DMS79 treated with DMSO at 0.1 percent for 48 hours (cell line): Measurements from ENCODE around the gene AARS2.

Experiments used
- DNase-seq: peaks from one replicate; lab custom pipeline; 2025; lab: John Stamatoyannopoulos, UW

The AARS2 gene

DNA sequence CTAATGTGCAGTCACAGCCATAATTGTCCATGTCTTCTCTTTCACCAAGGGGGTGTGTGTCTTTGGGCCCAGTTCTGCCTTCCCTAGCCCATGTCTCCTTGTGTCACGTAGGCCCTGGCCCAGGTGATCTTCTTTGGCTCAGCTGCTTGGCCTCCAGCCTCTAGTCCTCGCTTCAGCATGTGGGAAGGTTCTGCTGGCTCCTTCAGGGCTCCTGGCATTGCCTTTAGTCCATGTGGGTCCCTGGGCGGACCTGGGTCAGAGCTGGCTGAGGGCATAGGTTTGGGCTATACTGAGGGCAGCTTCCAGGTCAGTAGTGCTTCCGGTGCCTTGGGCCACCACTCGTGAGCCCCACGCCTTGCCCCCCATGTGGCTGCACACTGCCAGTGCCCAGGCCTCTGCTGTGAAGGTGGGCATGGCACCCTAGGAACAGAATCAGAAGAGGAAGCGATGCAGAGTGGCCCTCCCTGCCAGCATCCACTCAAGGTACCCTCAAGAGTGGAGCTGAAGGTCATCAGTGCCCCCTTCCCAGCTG, 12.8 kb downstream of the AARS2 start:
- DNase-seq, result no peak

DNA sequence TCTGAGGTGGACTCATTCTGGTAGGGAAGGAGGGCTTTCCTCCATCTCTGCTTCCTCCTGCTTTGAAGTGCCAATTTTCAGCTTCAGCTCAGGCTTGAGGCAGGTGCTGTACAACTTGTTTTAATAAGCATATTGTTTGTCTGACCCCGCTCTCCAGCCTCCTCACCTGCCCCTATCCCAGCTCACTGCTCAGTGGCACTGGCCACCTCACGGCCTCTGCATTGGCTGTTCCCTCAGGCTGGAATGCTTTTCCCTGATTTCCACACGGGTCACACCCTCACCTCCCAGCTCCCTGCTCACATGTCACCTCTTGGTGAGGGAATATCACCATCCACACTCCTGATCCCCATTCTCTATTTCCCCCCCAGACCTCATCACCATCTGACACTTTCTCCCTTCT, 14.3 kb downstream of the AARS2 start:
- DNase-seq, result no peak

- peak; percentile 18 for DNase-seq
Measured at GRCh38 chr6:44298055-44298803, 14.9 kb downstream of the AARS2 start.

- DNase-seq, result peak; percentile 22
Measured at GRCh38 chr6:44297063-44298038, 15.8 kb downstream of the AARS2 start.

- no peak for DNase-seq
Measured at GRCh38 chr6:44294832-44295791, 18.0 kb downstream of the AARS2 start.

GRCh38 chr6:44292661-44293365, 20.3 kb downstream of the AARS2 start:
- no peak for DNase-seq

- DNase-seq, result no peak
Measured at GRCh38 chr6:44291841-44292240, 21.3 kb downstream of the AARS2 start.

GRCh38 chr6:44289726-44290260, 23.4 kb downstream of the AARS2 start:
- DNase-seq, result no peak

- no peak for DNase-seq
Measured at GRCh38 chr6:44286747-44287146, 26.4 kb downstream of the AARS2 start.

DNA sequence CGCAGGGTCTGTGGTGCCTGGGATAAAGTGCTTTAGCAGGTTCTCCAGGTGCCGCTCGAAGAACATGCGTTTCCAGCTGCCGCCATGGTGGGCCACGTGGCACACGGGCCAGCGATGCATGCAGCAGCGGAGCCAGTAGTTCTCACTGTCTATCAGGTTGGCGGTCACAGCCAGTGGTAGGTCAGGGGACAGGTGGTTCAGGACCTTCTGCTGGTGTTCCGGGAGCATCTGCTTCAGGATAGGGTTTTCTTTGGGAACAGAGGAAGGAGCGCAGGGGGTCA, 26.9 kb downstream of the AARS2 start:
- DNase-seq, result no peak

GRCh38 chr6:44285552-44286284, 27.4 kb downstream of the AARS2 start:
- DNase-seq, result no peak

DNA sequence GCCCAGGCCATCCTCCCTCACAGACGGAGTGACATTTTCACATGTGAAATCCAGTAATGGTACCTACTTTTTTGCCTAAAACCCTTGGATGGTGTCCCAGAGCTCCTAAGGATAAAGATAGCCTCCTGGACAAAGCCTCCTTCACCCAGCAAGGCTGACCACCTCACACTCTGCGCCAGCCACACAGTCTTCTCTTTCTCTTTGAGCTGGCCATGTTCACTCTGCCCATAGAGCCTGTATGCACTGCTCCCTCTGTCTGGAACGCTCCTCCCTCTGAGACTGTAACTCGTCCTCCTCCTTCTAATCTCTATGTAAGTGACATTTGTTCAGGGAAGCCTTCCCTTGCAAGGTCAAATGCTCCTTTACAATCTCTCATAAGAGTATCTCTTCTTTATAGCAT, 28.3 kb downstream of the AARS2 start:
- no peak for DNase-seq

GRCh38 chr6:44284121-44284520, 29.0 kb downstream of the AARS2 start:
- no peak for DNase-seq

DNA sequence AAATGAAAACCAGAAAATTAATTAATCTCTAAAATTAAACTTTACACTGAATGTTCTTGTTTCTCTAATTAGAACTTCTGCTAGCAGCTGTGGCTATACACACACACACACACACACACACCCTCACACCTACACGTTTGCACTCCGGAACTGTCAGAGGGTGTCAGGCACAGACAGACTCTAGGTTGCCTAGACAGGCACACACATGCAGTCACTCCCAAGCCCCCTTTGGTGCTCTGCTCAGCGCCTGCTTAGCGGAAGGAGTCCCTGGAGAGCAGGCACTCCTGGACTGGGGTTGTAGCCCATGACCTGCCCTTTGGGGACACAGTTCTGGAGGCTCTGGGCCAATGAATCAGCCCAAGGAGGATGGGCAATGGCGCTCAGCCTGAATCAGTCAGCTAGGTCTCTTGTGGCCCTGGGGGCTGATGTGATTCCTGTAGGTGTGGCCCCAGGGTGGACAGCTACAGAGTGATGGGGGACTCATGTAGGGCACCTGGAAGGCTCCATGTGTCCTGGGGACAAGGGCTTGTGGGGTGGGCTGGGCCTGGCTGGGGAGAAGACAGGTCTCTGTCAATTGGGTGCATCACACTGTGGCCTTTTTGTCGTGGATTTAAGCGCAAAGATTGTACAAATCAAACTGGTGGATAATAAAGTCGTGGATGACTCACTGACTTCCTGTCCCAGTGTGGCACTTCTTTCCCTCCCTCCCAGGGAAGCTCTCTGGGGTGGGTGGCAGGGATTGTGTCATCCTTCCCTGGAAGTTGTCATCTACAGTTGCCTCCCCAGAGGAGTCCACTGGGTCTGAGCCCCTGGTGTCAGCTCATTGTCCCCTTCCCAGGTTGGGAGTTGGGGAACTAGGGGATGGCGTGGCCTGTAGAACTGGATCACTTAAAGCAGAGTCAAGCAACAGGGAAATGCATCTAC, 34.1 kb downstream of the AARS2 start:
- no peak for DNase-seq

DNA sequence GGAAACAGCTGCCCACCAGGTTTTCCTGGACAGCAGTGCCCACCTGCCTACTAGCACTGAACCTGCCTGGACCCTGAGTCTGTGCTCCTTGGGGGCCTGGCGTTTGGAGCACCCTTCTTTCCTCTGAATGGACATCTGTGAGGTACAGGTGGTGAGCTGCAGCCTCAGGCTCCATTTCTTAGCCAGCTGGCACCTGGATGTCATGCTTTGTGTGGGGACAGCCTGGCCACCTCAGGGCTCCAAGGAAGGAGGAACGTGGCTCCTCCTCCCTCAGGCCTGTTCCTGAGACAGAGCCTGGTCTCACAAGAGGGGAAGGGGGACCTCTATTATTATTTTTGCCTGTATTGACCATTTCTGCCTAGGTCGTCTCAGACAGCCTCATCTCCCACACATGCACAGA, 34.8 kb downstream of the AARS2 start:
- no peak for DNase-seq

GRCh38 chr6:44277763-44278162, 35.4 kb downstream of the AARS2 start:
- no peak for DNase-seq

DNA sequence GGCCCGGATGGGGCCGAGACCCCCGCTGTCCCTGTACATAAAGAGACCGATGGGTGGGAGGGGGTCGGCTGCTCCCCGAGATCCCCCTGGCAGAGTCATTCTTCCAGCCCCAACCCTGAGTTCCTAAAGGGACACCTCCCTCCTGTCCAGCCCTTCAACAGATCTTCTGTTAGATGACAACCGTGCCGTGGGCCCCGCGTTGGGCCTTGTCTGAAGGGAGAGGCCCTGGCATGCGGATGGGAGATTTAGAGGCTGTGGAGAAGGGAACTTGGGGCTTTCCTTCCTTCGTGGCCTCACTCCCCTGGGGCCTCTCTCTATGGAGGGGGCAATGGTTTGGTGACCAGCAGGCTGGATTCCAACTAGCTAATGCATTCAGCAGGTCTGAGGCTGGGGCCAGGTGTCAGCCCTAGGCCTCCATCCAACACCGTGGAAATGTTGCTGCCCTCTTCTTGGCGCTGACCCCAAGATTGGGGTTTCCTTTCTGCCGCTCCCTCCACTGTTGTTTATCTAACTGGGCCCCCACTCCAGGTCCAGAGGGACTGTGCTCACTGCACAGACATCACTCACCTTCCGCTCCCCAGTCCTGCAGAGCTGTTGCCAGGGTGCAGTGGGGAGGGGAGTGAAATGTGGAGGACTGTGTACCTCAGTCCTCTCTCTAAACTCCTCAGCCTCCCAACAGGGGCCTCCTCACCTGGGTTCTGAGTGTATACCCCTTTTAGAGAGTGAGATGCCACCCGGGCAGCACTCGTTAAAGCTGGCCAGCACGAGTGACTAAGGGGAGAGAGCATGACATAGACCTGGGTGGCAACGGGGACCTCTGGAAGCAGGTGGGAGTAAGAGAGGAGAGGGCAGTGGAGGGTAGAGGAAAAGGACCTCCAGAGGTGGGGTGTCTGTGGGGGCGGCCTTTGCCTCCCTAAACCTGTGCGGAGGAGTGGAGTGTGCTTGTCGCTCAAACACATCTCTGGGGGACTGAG, 36.2 kb downstream of the AARS2 start:
- DNase-seq, result no peak
